Colon (tissue), 2 donors: ENCODE results near the gene HSD3B2.

ENCODE experiments used
- FAIRE-seq: peaks from 2 replicates; lab custom pipeline; 2012; peaks lifted over from hg19 to GRCh38; lab: Jason Lieb, UNC
- donor health status: control.
- donor health status: control.

HSD3B2 gene

GRCh38 chr1:119397986-119398385 lies 17.0 kb upstream of the HSD3B2 start:
- FAIRE-seq = no peak

DNA sequence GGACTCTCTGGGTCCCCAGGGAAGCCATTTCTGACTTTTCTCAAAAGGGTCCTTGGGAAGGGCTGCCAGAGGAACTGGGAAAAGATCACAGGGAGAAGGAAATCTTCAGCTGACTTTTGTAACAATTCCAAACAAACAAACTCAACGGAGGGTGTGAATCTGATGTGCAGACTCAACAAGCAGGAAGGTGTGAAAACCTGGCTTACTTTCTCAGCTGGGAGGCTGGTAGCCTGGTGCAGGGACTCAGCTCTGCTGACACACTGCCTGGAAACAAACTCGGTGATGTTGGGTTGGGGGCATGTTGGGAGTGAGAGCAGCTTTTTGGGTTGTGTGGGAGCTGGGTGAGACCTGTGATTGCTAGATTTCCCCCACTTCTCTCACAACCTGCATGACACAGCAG lies 10.2 kb upstream of the HSD3B2 start:
- no peak for FAIRE-seq

- FAIRE-seq = no peak
Measured at GRCh38 chr1:119409731-119410130, 5.2 kb upstream of the HSD3B2 start.

GRCh38 chr1:119410961-119411360 lies 4.0 kb upstream of the HSD3B2 start:
- FAIRE-seq = no peak

GRCh38 chr1:119416006-119416640 lies 1.2 kb downstream of the HSD3B2 start:
- FAIRE-seq = no peak

DNA sequence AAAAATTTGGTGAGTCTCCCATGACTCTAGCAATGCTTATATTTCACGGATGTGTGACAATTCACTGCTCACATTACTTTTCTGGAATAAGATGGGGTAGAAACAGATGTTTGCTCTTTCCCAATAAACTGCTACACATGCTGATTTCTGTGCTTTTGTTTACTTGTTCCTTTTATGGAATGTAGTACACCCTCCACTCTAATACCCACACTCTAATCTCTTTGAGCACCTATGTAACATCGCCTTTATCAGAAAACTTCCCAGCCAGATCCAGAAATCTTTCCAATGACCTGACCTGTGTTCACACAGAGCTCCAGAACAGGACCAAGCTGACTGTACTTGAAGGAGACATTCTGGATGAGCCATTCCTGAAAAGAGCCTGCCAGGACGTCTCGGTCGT lies 4.2 kb downstream of the HSD3B2 start:
- no peak for FAIRE-seq

DNA sequence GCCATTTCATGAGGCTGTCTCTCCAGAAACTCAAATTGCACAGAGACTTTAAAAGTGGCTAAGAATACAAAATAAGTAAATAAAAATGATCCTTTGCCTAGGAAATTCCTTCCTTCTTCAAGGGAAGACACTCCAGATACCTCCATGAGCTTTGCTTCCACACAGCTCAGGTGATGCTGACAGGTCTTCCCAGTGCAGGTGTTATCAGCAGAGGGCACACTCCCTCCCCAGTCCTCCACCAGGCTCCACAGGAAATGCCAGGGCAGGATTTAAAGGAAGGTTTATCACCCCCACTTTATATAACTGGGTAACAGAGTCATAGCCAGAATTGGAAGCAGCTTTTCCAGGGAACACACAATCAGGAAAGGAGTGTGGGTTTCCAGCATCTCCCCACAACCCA lies 5.7 kb downstream of the HSD3B2 start:
- no peak for FAIRE-seq

- FAIRE-seq = no peak
Measured at GRCh38 chr1:119422631-119423030, 7.7 kb downstream of the HSD3B2 start.

GRCh38 chr1:119428991-119429390 lies 14.0 kb downstream of the HSD3B2 start:
- FAIRE-seq = no peak

- no peak for FAIRE-seq
Measured at GRCh38 chr1:119429687-119430086, 14.7 kb downstream of the HSD3B2 start.

- no peak for FAIRE-seq
Measured at GRCh38 chr1:119430486-119430885, 15.5 kb downstream of the HSD3B2 start.

DNA sequence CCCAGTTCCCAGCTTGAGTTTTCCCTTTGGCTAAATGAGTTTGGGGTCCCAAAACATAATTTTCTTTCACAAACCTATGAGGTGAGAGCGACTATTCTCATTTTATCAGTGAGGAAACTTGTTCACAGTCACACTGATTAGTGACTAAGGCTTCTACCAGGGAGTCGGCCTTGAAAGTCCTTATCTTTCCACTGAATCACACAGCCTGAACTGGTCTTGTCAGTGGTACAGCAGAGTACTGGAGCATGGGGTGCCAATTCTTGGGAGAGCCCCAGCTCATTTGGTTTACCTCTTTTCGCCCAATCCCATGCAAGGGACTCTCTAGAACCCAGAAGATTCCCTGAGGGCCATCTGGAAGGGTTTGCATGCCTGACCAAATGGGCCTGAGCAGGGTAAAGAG lies 16.9 kb downstream of the HSD3B2 start:
- FAIRE-seq = no peak

- no peak for FAIRE-seq
Measured at GRCh38 chr1:119435052-119435451, 20.1 kb downstream of the HSD3B2 start.

DNA sequence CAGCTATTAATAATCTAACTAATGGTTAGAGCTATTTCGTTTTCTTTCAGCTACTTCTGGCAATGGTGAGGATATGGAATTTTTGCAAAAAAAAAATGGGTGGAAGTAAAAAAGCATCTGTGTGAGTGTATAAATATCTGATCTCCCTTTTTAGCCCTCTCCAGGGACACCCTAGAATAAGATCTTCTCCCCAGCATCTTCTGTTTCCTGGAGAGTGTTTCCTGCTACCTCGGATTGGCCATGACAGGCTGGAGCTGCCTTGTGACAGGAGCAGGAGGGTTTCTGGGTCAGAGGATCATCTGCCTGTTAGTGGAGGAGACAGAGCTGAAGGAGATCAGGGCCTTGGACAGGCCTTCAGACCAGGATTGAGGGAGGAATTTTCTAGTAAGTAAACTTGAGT lies 23.8 kb downstream of the HSD3B2 start:
- FAIRE-seq = no peak

DNA sequence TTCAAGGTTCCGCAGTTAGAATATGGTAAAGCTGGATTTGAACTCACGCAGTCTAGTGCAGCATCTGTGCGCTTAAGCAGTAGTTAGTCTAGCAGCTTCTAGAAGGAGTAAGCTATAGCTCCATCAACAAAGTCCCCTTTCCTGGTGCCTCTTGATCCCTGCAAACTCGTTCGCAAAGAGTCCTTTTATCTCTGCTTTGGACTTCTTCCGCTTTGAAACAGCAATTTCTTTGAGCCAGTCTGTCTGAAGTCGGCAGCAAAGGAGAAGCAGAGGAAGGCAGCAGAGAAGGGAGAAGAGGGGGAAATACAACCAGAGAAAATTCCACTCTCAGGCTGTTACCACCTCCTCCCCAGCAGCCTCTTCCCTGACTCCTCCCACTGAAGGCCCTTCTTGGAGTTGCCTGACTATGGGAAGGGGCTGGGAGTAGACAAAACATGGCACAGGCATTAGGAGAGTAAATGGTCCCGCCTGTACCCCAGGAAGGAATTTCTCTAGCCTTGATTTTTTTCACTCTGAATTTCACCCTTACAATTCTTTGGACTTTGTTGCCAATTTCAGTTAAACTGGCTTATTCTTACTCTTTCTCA lies 25.9 kb downstream of the HSD3B2 start:
- FAIRE-seq = no peak

DNA sequence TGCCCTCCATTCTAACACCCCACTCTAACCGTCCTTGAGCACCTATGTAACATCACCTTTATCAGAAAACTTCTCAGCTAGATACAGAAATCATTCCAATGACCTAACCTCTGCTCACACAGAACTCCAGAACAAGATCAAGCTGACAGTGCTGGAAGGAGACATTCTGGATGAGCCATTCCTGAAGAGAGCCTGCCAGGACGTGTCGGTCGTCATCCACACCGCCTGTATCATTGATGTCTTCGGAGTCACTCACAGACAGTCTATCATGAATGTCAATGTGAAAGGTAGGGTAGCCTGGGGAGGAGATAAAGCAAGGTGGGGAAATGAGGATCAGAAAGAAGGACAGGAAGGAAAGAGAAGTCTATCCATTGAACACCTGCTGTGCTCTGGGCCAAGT lies 27.8 kb downstream of the HSD3B2 start:
- no peak for FAIRE-seq

GRCh38 chr1:119446321-119446720 lies 31.4 kb downstream of the HSD3B2 start:
- no peak for FAIRE-seq

- no peak for FAIRE-seq
Measured at GRCh38 chr1:119447344-119448126, 32.6 kb downstream of the HSD3B2 start.

DNA sequence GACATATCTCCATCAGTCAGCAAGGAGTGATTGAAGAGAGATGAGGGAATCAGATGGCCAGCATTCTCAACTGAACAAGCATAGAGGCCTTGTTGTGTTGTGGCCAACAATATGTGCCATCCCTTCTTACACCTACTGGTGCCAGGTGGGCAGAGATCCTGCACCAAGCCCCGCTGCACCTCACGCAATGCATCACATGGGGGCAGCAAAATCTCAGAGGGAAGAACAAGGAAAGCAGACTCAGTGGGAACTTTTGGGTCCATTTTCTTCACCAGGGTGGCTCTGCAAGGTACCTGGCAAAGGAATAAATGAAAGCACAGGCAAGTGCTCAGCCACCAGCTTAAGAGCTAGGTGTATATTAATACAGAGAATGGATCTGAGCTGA lies 33.2 kb downstream of the HSD3B2 start:
- no peak for FAIRE-seq

DNA sequence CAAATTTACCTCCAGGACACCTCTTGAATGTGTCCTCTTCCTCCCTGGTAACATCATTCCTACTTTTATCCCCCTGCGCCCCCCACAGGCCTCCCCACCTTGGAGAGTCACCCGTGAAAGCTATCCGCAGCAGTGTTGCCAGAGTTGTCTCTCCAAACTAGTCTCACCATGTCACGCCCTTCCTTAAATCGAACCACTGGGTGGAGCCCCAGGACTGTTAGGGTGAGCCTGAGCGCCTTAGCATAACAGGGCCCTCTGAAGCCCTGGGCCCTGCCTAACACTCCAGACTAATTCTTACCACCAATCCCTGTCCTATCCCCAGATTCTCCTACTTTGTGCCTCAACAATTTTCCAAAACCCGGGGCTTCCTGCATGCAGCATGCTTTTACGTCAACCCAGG lies 35.0 kb downstream of the HSD3B2 start:
- FAIRE-seq = no peak

DNA sequence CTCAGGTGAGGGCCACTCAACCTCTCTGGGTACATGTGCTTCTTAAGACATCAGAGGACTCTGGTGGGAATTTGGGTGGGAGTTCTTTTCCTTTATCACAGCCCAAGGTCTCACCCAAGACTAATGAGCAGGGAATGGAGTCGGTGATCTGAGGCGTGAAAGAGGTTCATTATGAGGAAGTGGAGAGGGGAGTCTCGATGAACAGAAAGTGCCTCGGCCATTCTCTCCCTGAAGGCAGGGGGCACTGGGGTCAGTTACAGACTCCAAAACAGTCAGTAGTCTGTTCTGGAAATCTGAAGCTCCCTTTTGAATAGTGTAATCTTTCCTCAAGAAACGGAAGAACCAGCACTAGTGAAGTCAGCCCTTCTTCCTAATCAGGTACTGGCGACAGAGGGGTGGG lies 36.2 kb downstream of the HSD3B2 start:
- FAIRE-seq = no peak

DNA sequence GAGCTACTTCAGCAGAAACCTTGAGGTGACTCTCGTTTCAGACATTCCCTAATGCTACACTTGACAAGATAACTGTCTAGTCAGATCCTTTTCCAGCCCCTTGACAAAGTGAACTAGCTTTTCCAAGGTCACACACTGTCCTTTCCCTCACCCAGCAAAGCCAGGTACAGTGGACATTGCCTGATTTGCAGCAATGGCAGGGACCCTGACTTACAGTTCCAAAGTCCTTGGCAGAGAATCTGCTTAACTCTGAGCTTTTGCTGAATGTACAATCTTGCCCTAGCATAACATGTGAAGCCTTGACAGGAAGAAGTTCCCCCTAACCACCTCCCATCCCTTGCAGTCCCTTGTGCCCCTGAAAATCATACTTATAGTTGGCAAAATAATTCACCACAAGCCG lies 37.1 kb downstream of the HSD3B2 start:
- FAIRE-seq = no peak

DNA sequence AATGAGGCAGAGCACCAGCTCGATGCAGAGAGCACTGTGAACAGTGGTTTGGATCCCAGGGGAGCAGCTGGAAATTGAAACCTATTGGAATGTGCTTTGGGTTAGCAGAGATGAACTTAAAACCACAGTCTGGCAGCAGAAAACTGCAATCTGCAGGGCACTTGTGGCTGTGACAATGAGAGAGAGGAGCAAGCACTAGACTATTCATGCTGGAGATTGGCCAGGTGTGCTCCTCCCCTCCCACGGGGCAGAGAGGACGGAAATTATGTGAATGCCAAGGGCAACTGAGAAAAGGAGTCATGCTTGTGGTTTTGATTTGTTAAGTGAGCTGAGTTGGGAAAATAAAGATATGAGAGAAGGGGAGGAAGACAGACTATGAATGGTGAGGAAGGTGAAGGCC lies 38.1 kb downstream of the HSD3B2 start:
- no peak for FAIRE-seq

- no peak for FAIRE-seq
Measured at GRCh38 chr1:119462964-119463363, 48.0 kb downstream of the HSD3B2 start.
